RWPE2 (cell line): ENCODE data around the gene AMBP.

Source experiments
- ATAC-seq: fragments of 200-7000 bp; cut with Tn5 transposase; 3 replicates; pipeline ENCODE4 v1.9.1; 2021; ENCODE audit warnings: low read depth
- DNase-seq: peaks from one replicate; pipeline ENCODE4 v3.0.0-alpha.2; 2020; ENCODE audit warnings: low spot score
- H3K27ac ChIP-seq: fragments of 450-650 bp; 2 replicates; pipeline ENCODE4 v1.5.1; 2017; ENCODE audit warnings: mild to moderate bottlenecking; ENCODE audit not compliant: poor library complexity, severe bottlenecking
- H3K27me3 ChIP-seq: fragments of 250-450 bp; sonication (Bioruptor Pico); 2 replicates; pipeline ENCODE4 v1.5.1; 2021; ENCODE audit warnings: mild to moderate bottlenecking, moderate library complexity; ENCODE audit not compliant: insufficient read depth, poor library complexity, severe bottlenecking
- H3K36me3 ChIP-seq: fragments of 250-450 bp; sonication (Bioruptor Pico); 2 replicates; pipeline ENCODE4 v1.5.1; 2020; ENCODE audit warnings: low read depth, mild to moderate bottlenecking, moderate library complexity
- H3K4me1 ChIP-seq: fragments of 250-450 bp; sonication (Bioruptor Pico); 2 replicates; pipeline ENCODE4 v1.5.1; 2021; ENCODE audit warnings: mild to moderate bottlenecking, moderate library complexity; ENCODE audit not compliant: insufficient read depth, poor library complexity, severe bottlenecking
- H3K4me3 ChIP-seq: fragments of 250-450 bp; sonication (Bioruptor Pico); 2 replicates; pipeline ENCODE4 v1.5.1; 2021; ENCODE audit warnings: mild to moderate bottlenecking, moderate library complexity; ENCODE audit not compliant: severe bottlenecking
- H3K9me3 ChIP-seq: fragments of 250-450 bp; sonication (Bioruptor Pico); 2 replicates; pipeline ENCODE4 v1.5.1; 2021; ENCODE audit warnings: mild to moderate bottlenecking, moderate library complexity; ENCODE audit not compliant: severe bottlenecking
- CTCF ChIP-seq: fragments of 450-650 bp; IDR thresholded peaks from one replicate; pipeline ENCODE4 v1.5.1; 2017; ENCODE audit warnings: mild to moderate bottlenecking, moderate library complexity; ENCODE audit not compliant: poor library complexity, severe bottlenecking

AMBP gene

GRCh38 chr9:114060070-114060469 lies 18.0 kb downstream of the AMBP start:
- no peak for ATAC-seq

GRCh38 chr9:114059047-114059803 lies 18.9 kb downstream of the AMBP start:
- DNase-seq, result no peak
- Histone ChIP-seq H3K27ac (no peak overlapping the region), H3K36me3 (no peaks in the 10 kb centered on the region), H3K4me3 (no peak overlapping the region), H3K4me1 (no peaks in the 10 kb centered on the region), H3K9me3 (no peaks in the 10 kb centered on the region), H3K27me3 (no peaks in the 10 kb centered on the region)
- ATAC-seq, result no peak
- TF ChIP-seq CTCF, result no peak

More at GRCh38 chr9:114060070-114060469, 18.0 kb downstream of the AMBP start:
- TF ChIP-seq CTCF, result no peak
- H3K27me3 ChIP-seq, result no peaks in the 10 kb centered on the region
- no peaks in the 10 kb centered on the region for H3K9me3 ChIP-seq
- H3K27ac ChIP-seq, result no peak overlapping the region
- no peak overlapping the region for H3K4me3 ChIP-seq
- DNase-seq, result no peak
- no peaks in the 10 kb centered on the region for H3K4me1 ChIP-seq
- H3K36me3 ChIP-seq, result no peaks in the 10 kb centered on the region

- H3K9me3 ChIP-seq, result no peaks in the 10 kb centered on the region
- H3K4me3 ChIP-seq, result no peak overlapping the region
- DNase-seq (no peak), ATAC-seq (no peak)
- no peaks in the 10 kb centered on the region for H3K36me3 ChIP-seq
- no peak for TF ChIP-seq CTCF
- H3K27me3 ChIP-seq, result no peaks in the 10 kb centered on the region
- no peaks in the 10 kb centered on the region for H3K4me1 ChIP-seq
- H3K27ac ChIP-seq, result no peak overlapping the region
Measured at GRCh38 chr9:114058688-114059046, 19.4 kb downstream of the AMBP start.

- no peak overlapping the region for H3K4me3 ChIP-seq
- ATAC-seq, result no peak
- no peaks in the 10 kb centered on the region for H3K4me1 ChIP-seq
- no peak for DNase-seq
- H3K9me3 ChIP-seq, result no peaks in the 10 kb centered on the region
- no peak overlapping the region for H3K27ac ChIP-seq
- H3K36me3 ChIP-seq, result no peaks in the 10 kb centered on the region
- H3K27me3 ChIP-seq, result no peaks in the 10 kb centered on the region
- TF ChIP-seq CTCF, result no peak
Measured at GRCh38 chr9:114057161-114057885, 20.8 kb downstream of the AMBP start.

GRCh38 chr9:114056527-114056926 lies 21.6 kb downstream of the AMBP start:
- Histone ChIP-seq H3K9me3 (no peaks in the 10 kb centered on the region), H3K36me3 (no peaks in the 10 kb centered on the region), H3K27me3 (no peaks in the 10 kb centered on the region), H3K27ac (no peak overlapping the region), H3K4me1 (no peaks in the 10 kb centered on the region), H3K4me3 (no peak overlapping the region)
- no peak for TF ChIP-seq CTCF
- ATAC-seq (no peak), DNase-seq (no peak)
